ENCODE measurements around the gene TSACC.

The TSACC gene

DNA sequence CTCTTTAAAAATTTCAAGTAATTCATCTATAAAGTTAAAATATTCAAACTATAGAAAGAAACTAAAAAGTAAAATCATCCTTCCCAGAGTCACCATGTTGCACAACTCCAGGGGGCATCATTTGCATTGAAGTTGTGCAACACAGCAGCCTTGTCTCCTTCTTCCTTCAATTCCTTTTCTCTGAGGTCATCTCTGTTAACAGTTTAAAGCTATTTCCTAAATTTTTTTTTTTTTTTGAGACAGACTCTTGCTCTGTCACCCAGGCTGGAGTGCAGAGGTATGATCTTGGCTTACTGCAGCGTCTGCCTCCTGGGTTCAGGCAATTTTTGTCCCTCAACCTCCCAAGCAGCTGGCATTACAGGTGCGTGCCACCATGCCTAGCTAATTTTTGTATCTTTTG is 37.8 kb downstream of the TSACC start:
- Mint-ChIP-seq H3K4me3 (no peak overlapping the region), H3K4me1 (no peaks in the 10 kb centered on the region), H3K9me3 (no peaks in the 10 kb centered on the region), H3K36me3 (ENCODE audit: low read depth) (no peaks in the 10 kb centered on the region), H3K27ac (no peak overlapping the region), H3K27me3 (ENCODE audit: low read depth, poor library complexity) (peaks cover 57% of the 10 kb centered on the region)
- TF ChIP-seq CTCF (IDR thresholded peaks at IDR 0.05) = no peak
- no peak for DNase-seq

DNA sequence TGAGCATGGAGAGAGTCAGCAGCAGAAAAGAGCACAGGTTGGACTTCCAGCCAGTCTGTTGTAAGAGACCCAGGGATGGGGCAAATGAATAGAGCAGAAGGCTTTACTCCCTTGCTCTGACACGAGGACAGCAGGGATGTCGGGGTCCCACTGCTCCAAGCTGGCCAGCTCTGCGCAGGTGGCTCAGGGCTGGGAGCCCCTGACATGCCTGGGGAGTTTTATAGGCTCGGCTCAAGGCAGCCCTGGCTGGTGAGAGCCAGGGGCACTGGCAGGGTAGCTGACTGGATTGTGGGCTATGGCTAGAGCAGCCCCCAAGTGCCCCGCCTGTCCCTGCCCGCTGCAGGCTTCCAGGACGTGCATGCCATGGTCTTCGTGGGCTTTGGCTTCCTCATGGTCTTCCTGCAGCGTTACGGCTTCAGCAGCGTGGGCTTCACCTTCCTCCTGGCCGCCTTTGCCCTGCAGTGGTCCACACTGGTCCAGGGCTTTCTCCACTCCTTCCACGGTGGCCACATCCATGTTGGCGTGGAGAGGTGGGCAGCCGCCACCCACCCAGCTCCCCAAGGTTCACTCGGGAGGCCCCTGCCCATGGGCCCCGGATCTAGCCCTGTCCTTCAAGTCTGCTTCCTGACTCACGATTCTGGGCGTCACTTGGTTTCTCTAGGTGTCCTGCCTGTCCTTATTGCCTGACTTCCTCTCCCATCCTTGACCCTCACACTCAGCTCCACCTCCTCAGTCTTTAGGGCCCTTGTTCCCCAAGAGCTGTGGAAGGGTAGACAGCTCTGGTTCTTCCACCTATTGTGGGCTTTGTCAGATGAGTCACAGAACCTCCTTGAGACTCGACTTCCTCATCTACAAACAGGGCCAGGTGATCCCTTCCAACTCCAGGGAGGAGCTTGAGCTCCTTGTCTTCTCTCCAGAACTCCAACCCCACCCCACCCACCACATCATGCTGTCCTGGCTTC is 38.9 kb downstream of the TSACC start:
- no peak overlapping the region for H3K27ac Mint-ChIP-seq
- no peak for DNase-seq
- H3K9me3 Mint-ChIP-seq = no peaks in the 10 kb centered on the region
- no peak overlapping the region for H3K4me3 Mint-ChIP-seq
- peaks cover 54% of the 10 kb centered on the region for H3K27me3 Mint-ChIP-seq (ENCODE audit: low read depth, poor library complexity)
- H3K4me1 Mint-ChIP-seq = no peaks in the 10 kb centered on the region
- H3K36me3 Mint-ChIP-seq (ENCODE audit: low read depth) = no peaks in the 10 kb centered on the region
- TF ChIP-seq CTCF (IDR thresholded peaks at IDR 0.05) = no peak

GRCh38 chr1:156378557-156378956 is 40.2 kb downstream of the TSACC start:
- H3K27ac Mint-ChIP-seq = no peak overlapping the region
- peaks cover 41% of the 10 kb centered on the region for H3K27me3 Mint-ChIP-seq (ENCODE audit: low read depth, poor library complexity)
- no peak for TF ChIP-seq CTCF (IDR thresholded peaks at IDR 0.05)
- no peaks in the 10 kb centered on the region for H3K4me1 Mint-ChIP-seq
- H3K9me3 Mint-ChIP-seq = no peaks in the 10 kb centered on the region
- no peaks in the 10 kb centered on the region for H3K36me3 Mint-ChIP-seq (ENCODE audit: low read depth)
- DNase-seq = no peak
- no peak overlapping the region for H3K4me3 Mint-ChIP-seq

DNA sequence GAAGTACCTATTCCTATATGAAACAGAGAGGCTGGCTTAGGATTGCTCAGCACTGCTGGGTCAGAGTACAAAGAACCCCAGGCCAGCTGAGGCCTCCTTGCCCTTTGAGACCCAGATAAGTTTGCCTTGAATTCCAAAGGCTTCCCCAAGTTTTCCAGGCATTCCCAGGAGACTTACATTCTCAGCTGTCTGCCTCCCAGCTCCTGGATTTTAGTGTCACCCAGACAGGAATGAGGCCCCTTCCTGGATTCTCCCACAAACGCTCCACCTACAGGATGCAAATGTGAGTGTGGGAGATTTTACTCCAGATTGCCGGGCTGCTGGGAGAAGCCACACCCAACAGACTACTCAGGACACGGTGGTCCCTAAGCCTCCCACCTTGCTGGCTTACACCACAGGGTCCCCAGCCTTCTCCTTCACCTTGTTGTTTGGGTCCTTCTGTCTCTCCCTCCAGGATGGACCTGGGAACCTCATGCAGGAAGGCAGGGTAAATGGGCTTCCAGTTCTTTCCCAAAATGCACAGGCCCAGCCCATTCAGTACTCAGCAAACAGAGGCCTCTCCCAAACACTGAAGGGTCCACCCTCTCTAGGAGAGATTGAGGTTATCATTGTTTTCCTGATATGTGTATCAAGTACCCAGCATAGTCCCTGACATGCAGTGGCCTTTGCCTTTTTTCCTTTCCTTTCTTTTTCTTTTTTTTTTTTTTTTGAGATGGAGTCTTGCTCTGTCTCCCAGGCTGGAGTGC is 41.3 kb downstream of the TSACC start:
- no peak for DNase-seq
- no peak for TF ChIP-seq CTCF (IDR thresholded peaks at IDR 0.05)
- H3K27ac Mint-ChIP-seq = no peak overlapping the region
- no peaks in the 10 kb centered on the region for H3K9me3 Mint-ChIP-seq
- H3K4me3 Mint-ChIP-seq = no peak overlapping the region
- no peaks in the 10 kb centered on the region for H3K36me3 Mint-ChIP-seq (ENCODE audit: low read depth)
- H3K4me1 Mint-ChIP-seq = no peaks in the 10 kb centered on the region
- peaks cover 33% of the 10 kb centered on the region for H3K27me3 Mint-ChIP-seq (ENCODE audit: low read depth, poor library complexity)

- Mint-ChIP-seq H3K27me3 (ENCODE audit: low read depth, poor library complexity) (peaks cover 44% of the 10 kb centered on the region), H3K9me3 (no peaks in the 10 kb centered on the region)
Measured at GRCh38 chr1:156382561-156382960, 44.2 kb downstream of the TSACC start.

More at GRCh38 chr1:156382561-156382960, 44.2 kb downstream of the TSACC start:
- no peak for DNase-seq
- no peak overlapping the region for H3K27ac Mint-ChIP-seq
- H3K4me1 Mint-ChIP-seq = peaks cover 4% of the 10 kb centered on the region
- no peak for TF ChIP-seq CTCF (IDR thresholded peaks at IDR 0.05)
- no peaks in the 10 kb centered on the region for H3K36me3 Mint-ChIP-seq (ENCODE audit: low read depth)
- H3K4me3 Mint-ChIP-seq = no peak overlapping the region
